ENCODE results near the gene GDF7. TPM values are rescaled to one million over a fixed set of nuclear protein-coding genes. Genes with fewer than 3 reads are reported as not detected.

Gene GDF7
- 3.5 TPM for total RNA-seq

- DNase-seq (ENCODE audit: low spot score) (peak; percentile 82), ATAC-seq (peak; percentile 73)
Observed at GRCh38 chr2:20666304-20667150, at the start of gene GDF7. TSS of gene GDF7 (plus strand) at chr2:20667144. CDS start at chr2:20667240, 96 bp downstream.

GRCh38 chr2:20617892-20618467 is 49.0 kb upstream of the GDF7 start:
- ATAC-seq (peak; percentile 86), DNase-seq (ENCODE audit: low spot score) (peak; percentile 98)

- DNase-seq (ENCODE audit: low spot score) (peak; percentile 56), ATAC-seq (peak; percentile 6)
Observed at GRCh38 chr2:20618468-20618885, 48.5 kb upstream of the GDF7 start.

- DNase-seq (ENCODE audit: low spot score) (no peak), ATAC-seq (no peak)
Observed at GRCh38 chr2:20618886-20619521, 47.9 kb upstream of the GDF7 start.

- DNase-seq (ENCODE audit: low spot score) (no peak), ATAC-seq (no peak)
Observed at GRCh38 chr2:20619624-20620024, 47.3 kb upstream of the GDF7 start.

- DNase-seq (ENCODE audit: low spot score) (no peak), ATAC-seq (no peak)
Observed at GRCh38 chr2:20620271-20620681, 46.7 kb upstream of the GDF7 start.

- DNase-seq (ENCODE audit: low spot score) (no peak), ATAC-seq (no peak)
Observed at GRCh38 chr2:20620696-20621365, 46.1 kb upstream of the GDF7 start.

- DNase-seq (ENCODE audit: low spot score): no peak
- no peak for ATAC-seq
Observed at GRCh38 chr2:20621366-20622295, 45.3 kb upstream of the GDF7 start.

- ATAC-seq (no peak), DNase-seq (ENCODE audit: low spot score) (no peak)
Observed at GRCh38 chr2:20622296-20622686, 44.7 kb upstream of the GDF7 start.

GRCh38 chr2:20622731-20623130 is 44.2 kb upstream of the GDF7 start:
- DNase-seq (ENCODE audit: low spot score) (no peak), ATAC-seq (no peak)

- DNase-seq (ENCODE audit: low spot score): no peak
- ATAC-seq: no peak
Observed at GRCh38 chr2:20623241-20623640, 43.7 kb upstream of the GDF7 start.

- ATAC-seq (no peak), DNase-seq (ENCODE audit: low spot score) (no peak)
Observed at GRCh38 chr2:20623741-20624155, 43.2 kb upstream of the GDF7 start.

- no peak for DNase-seq (ENCODE audit: low spot score)
Observed at GRCh38 chr2:20624156-20624883, 42.6 kb upstream of the GDF7 start.

GRCh38 chr2:20624884-20625485 is 42.0 kb upstream of the GDF7 start:
- DNase-seq (ENCODE audit: low spot score) (no peak), ATAC-seq (no peak)

More at GRCh38 chr2:20624156-20624883, 42.6 kb upstream of the GDF7 start:
- ATAC-seq: no peak

GRCh38 chr2:20625491-20626391 is 41.2 kb upstream of the GDF7 start:
- ATAC-seq: peak; percentile 28
- DNase-seq (ENCODE audit: low spot score): no peak

GRCh38 chr2:20626392-20626697 is 40.6 kb upstream of the GDF7 start:
- no peak for ATAC-seq
- no peak for DNase-seq (ENCODE audit: low spot score)

GRCh38 chr2:20626698-20627513 is 40.0 kb upstream of the GDF7 start:
- DNase-seq (ENCODE audit: low spot score): no peak
- no peak for ATAC-seq
